ENCODE data around the gene PIK3C3.

PIK3C3 gene

GRCh38 chr18:42074704-42075103 is 119.7 kb downstream of the PIK3C3 start:
- Histone ChIP-seq H3K4me2 (ENCODE audit: low read length) (no peak overlapping the region), H3K9me3 (ENCODE audit: low read length) (no peaks in the 10 kb centered on the region), H3K9me2 (ENCODE audit: low read depth, low read length) (no peaks in the 10 kb centered on the region), H3K4me1 (ENCODE audit: insufficient read depth, low read length, severe bottlenecking) (no peaks in the 10 kb centered on the region), H3K27ac (ENCODE audit: low read depth, low read length, poor library complexity, severe bottlenecking) (no peak overlapping the region), H2AFZ (ENCODE audit: low read length) (no peak overlapping the region), H3F3A (ENCODE audit: insufficient read depth, low read length) (no peaks in the 10 kb centered on the region), H4K20me1 (ENCODE audit: insufficient read depth, low read length) (no peaks in the 10 kb centered on the region), H3K79me2 (ENCODE audit: insufficient read depth, low read length) (no peaks in the 10 kb centered on the region), H3K4me3 (ENCODE audit: low read depth, low read length, poor library complexity, severe bottlenecking) (no peak overlapping the region), H3K36me3 (ENCODE audit: insufficient read depth, low read length) (peaks cover 31% of the 10 kb centered on the region), H3K9ac (ENCODE audit: low read length) (no peak overlapping the region), H3K27me3 (ENCODE audit: insufficient read depth, low read length) (no peaks in the 10 kb centered on the region)
- TF ChIP-seq, protein P1, sequence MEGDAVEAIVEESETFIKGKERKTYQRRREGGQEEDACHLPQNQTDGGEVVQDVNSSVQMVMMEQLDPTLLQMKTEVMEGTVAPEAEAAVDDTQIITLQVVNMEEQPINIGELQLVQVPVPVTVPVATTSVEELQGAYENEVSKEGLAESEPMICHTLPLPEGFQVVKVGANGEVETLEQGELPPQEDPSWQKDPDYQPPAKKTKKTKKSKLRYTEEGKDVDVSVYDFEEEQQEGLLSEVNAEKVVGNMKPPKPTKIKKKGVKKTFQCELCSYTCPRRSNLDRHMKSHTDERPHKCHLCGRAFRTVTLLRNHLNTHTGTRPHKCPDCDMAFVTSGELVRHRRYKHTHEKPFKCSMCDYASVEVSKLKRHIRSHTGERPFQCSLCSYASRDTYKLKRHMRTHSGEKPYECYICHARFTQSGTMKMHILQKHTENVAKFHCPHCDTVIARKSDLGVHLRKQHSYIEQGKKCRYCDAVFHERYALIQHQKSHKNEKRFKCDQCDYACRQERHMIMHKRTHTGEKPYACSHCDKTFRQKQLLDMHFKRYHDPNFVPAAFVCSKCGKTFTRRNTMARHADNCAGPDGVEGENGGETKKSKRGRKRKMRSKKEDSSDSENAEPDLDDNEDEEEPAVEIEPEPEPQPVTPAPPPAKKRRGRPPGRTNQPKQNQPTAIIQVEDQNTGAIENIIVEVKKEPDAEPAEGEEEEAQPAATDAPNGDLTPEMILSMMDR (IDR thresholded peaks at IDR 0.05; ENCODE audit: low read length): no peak
- no peak for TF ChIP-seq EZH2 (IDR thresholded peaks at IDR 0.05; ENCODE audit: borderline replicate concordance, low read length)

DNA sequence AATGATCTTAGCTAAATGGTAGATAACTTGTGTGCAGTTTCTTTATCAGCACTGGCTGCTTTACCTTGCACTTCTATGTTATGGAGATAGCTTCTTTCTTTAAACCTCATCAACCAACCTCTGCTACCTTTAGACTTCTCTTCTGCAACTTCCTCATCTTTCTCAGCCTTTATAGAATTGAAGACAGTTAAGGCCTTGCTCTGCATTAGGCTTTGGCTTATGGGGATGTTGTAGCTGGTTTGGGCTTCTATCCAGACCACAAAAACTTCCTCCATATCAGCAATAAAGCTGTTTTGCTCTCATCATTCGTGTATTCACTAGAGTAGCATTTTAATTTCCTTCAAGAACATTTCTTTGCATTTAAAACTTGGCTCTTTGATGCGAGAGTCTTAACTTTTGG is 123.7 kb downstream of the PIK3C3 start:
- Histone ChIP-seq H3K9me3 (ENCODE audit: low read length) (no peaks in the 10 kb centered on the region), H3F3A (ENCODE audit: insufficient read depth, low read length) (no peaks in the 10 kb centered on the region), H3K79me2 (ENCODE audit: insufficient read depth, low read length) (no peaks in the 10 kb centered on the region), H2AFZ (ENCODE audit: low read length) (no peak overlapping the region), H3K9ac (ENCODE audit: low read length) (no peak overlapping the region), H3K9me2 (ENCODE audit: low read depth, low read length) (no peaks in the 10 kb centered on the region), H4K20me1 (ENCODE audit: insufficient read depth, low read length) (no peaks in the 10 kb centered on the region), H3K36me3 (ENCODE audit: insufficient read depth, low read length) (peaks cover 34% of the 10 kb centered on the region), H3K27me3 (ENCODE audit: insufficient read depth, low read length) (no peaks in the 10 kb centered on the region), H3K4me1 (ENCODE audit: insufficient read depth, low read length, severe bottlenecking) (no peaks in the 10 kb centered on the region), H3K27ac (ENCODE audit: low read depth, low read length, poor library complexity, severe bottlenecking) (no peak overlapping the region), H3K4me3 (ENCODE audit: low read depth, low read length, poor library complexity, severe bottlenecking) (no peak overlapping the region), H3K4me2 (ENCODE audit: low read length) (no peak overlapping the region)
- no peak for TF ChIP-seq EZH2 (IDR thresholded peaks at IDR 0.05; ENCODE audit: borderline replicate concordance, low read length)
- TF ChIP-seq, protein P1 (IDR thresholded peaks at IDR 0.05; ENCODE audit: low read length): no peak

DNA sequence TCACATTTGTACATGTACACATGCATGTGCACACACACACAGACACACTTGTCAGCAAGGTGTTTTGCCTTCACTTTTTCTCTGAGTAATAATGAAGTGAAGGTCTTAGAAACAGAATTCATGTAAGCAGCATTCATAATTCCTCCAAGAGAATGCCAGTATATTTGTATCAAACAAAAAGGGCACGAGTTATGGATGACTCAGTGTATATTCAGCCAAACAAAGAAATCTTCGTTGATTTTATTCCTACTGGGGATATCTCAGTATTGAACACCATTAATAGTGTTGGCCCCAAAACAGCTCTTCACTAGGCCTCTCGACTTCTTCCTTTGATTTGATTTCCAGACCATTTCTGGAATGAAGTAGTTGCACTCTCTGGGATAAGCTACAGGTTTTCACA is 125.3 kb downstream of the PIK3C3 start:
- H3K4me2 ChIP-seq (ENCODE audit: low read length): no peak overlapping the region
- H3F3A ChIP-seq (ENCODE audit: insufficient read depth, low read length): no peaks in the 10 kb centered on the region
- H3K79me2 ChIP-seq (ENCODE audit: insufficient read depth, low read length): no peaks in the 10 kb centered on the region
- no peak overlapping the region for H2AFZ ChIP-seq (ENCODE audit: low read length)
- no peak overlapping the region for H3K9ac ChIP-seq (ENCODE audit: low read length)
- no peak overlapping the region for H3K27ac ChIP-seq (ENCODE audit: low read depth, low read length, poor library complexity, severe bottlenecking)
- no peaks in the 10 kb centered on the region for H3K9me3 ChIP-seq (ENCODE audit: low read length)
- H3K9me2 ChIP-seq (ENCODE audit: low read depth, low read length): no peaks in the 10 kb centered on the region
- H4K20me1 ChIP-seq (ENCODE audit: insufficient read depth, low read length): no peaks in the 10 kb centered on the region
- H3K4me1 ChIP-seq (ENCODE audit: insufficient read depth, low read length, severe bottlenecking): no peaks in the 10 kb centered on the region
- H3K27me3 ChIP-seq (ENCODE audit: insufficient read depth, low read length): no peaks in the 10 kb centered on the region
- no peak overlapping the region for H3K4me3 ChIP-seq (ENCODE audit: low read depth, low read length, poor library complexity, severe bottlenecking)
- TF ChIP-seq EZH2 (IDR thresholded peaks at IDR 0.05; ENCODE audit: borderline replicate concordance, low read length): no peak
- TF ChIP-seq, protein P1 (IDR thresholded peaks at IDR 0.05; ENCODE audit: low read length): no peak
- peaks cover 31% of the 10 kb centered on the region; the same call in 1 of the 2 replicates for H3K36me3 ChIP-seq (ENCODE audit: insufficient read depth, low read length)
